ENCODE data around the gene SRGAP2C.
"Not testable (repeated sequence)": the region's sequence is repeated elsewhere in the genome, so short reads cannot be mapped to it uniquely, and the experiment has no call there.

DNA sequence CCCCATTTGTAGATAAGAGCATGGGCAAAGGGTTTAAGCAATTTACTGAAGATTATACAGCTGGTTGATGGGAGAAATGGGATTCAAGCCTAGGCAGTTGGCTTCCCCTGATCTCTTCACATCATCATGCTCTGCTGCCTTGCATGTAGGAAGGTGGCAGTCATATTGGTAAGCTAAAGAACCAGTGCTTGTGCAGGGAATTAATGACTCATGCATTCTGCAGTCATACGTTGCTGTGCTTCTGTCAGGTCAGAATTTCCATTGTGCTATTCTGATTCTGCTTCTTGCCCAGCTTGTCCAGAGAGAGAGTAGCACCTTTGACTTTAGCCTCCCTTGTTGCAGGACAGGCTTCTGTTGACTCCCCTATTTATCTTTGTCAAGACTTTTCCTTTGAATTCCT lies 153.2 kb downstream of the SRGAP2C start:
- TF ChIP-seq, protein P1, sequence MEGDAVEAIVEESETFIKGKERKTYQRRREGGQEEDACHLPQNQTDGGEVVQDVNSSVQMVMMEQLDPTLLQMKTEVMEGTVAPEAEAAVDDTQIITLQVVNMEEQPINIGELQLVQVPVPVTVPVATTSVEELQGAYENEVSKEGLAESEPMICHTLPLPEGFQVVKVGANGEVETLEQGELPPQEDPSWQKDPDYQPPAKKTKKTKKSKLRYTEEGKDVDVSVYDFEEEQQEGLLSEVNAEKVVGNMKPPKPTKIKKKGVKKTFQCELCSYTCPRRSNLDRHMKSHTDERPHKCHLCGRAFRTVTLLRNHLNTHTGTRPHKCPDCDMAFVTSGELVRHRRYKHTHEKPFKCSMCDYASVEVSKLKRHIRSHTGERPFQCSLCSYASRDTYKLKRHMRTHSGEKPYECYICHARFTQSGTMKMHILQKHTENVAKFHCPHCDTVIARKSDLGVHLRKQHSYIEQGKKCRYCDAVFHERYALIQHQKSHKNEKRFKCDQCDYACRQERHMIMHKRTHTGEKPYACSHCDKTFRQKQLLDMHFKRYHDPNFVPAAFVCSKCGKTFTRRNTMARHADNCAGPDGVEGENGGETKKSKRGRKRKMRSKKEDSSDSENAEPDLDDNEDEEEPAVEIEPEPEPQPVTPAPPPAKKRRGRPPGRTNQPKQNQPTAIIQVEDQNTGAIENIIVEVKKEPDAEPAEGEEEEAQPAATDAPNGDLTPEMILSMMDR (IDR thresholded peaks at IDR 0.05 in 4 of 5, conservative IDR thresholded peaks at IDR 0.05 in 1 of 5): not testable (repeated sequence)
- not testable (repeated sequence) for TF ChIP-seq POLR2A (IDR thresholded peaks at IDR 0.05)

Data from gastrocnemius medialis (tissue), 4 donors.